ENCODE results near the gene ISCA2.
"Not testable (repeated sequence)": the region's sequence is repeated elsewhere in the genome, so short reads cannot be mapped to it uniquely, and the experiment has no call there.

ISCA2 gene

DNA sequence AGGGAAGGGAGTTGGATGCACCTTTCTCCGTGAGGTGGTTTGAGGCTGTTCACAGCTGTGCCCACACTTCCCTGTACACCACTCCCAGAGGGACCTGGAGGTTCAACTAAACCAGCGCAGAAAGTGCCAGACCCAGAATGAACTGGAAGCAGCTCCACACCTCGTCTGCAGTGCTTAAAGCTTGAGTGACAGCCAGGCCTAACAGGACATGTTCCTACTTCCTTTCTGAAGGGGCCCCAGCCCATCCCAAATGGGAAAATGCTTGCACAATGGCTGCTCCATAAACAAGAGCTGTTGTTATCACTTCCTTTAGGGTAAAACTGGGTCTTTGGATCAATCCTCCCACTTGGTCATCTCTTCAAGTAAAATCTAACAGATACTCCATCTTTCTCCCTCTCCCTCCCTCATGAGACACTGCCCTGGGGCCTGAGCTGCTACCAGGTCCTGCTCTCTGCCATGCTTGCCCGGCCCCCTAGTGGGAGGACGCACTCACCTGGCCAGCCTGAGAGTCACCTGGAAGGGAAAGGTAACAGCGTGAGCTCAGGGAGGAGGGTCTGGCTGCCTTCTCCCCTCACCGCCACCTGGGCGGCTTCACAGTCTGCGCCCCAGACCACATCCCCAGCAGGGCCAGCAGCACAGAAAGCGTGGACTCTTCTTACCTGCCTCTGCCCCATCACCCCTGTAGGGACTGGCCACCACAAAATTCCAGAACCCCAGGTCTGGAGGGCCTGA is 33.5 kb downstream of the ISCA2 start:
- in situ Hi-C loops (cut with MboI; ENCODE audit: low sequenced_read_pairs): no loop called here

DNA sequence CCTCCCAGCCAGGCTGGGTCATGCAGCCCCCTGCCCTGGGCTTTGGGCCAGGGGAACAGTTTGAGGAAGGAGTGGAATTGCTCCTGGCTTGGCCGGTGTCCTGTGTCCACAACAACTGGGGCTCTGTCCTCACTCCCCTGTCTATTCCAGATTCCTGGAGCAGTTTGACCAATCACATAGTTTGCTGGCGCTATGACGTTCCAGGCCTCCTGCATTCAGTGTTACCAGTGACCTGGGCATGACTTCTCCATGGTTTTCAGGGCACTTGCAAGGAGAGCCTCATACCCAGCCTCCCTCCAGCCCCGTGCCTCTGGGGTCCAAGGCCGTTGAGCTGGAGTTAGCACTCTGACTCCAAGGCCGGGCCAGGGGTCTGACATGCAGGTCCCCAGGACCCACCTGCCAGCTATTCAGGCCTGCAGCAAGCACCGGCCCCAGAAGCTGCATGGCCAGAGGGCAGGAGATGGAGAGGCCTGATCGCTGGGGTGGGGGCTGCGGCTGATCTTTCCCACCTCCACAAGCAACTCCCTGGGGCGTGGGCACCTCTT is 34.2 kb downstream of the ISCA2 start:
- in situ Hi-C loops (cut with MboI; ENCODE audit: low sequenced_read_pairs): no loop called here

DNA sequence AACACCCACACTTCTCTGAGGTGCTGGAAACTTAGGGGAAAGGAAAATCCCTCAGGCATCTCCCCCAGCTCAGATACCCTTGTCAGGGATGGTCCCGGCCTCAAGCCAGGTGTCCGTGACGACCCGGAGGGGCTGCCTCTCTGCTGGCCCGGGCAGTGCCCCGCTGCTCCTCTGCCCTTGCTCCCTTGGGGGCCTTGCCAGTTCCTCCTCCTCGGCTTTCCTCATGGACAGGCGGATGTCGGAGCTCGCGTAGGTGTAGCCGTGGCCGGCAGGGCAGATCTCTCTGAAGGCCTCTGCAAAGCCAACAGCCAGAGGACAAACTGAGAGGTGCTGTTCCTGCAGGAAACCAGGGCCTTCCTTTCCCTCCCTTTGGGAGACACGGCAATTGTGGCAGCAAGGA is 34.8 kb downstream of the ISCA2 start:
- in situ Hi-C loops (cut with MboI; ENCODE audit: low sequenced_read_pairs): no loop called here

DNA sequence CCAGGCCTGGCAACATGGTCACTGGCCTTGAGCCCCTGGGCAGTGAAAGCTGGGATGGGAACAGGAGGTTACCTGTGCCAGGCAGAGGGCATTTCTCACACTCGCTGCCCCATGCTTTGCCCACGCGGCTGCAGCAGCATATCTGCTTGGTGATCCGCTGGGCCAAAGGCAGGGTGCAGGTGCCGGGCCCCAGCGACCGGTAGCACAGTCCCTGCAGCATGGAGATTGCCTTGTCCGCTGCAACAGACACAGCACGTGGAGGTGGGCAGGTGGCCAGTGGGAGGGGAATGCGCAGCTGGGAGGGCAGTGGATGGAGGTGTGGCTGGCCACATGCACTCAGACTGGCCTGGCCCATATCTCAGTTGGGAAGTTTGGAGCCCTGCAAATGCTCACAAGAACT is 35.3 kb downstream of the ISCA2 start:
- in situ Hi-C loops (cut with MboI; ENCODE audit: low sequenced_read_pairs): no loop called here

DNA sequence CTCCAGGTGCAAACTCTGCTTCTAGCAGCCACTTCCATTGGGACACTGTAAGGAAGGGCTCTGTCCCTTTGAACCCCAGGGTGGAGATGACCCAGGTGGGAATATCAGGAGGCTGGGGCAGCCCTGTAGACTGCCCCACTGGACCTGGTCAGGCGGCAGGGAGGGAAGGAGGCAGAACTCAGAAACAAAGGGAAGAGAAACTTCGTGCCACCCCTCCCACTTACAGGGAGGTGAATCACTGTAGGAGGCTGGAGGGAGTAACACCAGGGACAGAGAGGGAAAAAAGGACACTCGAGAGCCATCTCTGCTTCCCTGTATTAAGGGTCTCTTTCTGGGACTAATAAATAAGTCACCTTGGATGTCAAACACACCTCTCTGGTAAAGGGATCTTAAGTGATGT is 37.4 kb downstream of the ISCA2 start:
- in situ Hi-C loops (cut with MboI; ENCODE audit: low sequenced_read_pairs): no loop called here

DNA sequence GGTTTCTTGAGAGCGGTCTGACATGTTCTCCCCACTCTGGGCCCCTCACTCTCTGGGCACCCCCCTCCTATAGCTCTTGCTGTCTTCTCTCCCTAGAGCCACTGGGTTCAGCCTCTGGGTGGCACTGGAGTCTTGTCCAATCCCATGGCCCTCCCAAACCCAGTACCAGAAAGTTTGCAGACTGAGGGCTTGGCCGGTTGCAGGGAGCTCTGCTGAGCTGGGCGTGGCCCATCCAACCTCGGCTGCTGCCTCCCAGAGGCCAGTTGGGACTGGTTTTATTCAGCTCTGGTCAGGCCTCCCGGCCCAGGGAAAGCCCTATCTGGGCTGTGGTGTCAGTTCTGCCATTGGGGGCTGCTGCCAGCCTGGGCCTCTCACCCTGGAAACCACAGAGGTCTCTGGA is 37.9 kb downstream of the ISCA2 start:
- in situ Hi-C loops (cut with MboI; ENCODE audit: low sequenced_read_pairs): no loop called here

DNA sequence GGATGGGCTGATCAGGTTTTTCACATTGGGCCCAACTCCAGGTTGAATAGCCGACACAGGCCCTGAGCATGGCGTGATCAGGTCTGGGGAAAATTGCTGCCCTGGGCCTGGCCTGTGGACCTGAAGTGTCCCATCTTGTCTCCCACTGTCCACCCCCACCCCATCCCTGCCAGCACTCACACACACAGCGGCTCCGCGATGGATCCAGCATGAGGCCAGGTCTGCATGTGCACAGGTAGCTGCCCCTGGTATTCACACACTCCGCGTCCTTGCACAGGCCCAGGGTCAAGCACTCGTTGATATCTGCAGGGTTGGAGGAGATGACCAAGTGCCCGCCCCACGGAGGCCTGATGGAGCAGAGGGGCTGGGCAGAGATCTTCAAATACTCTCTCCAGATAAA is 38.7 kb downstream of the ISCA2 start:
- in situ Hi-C loops (cut with MboI; ENCODE audit: low sequenced_read_pairs): no loop called here

DNA sequence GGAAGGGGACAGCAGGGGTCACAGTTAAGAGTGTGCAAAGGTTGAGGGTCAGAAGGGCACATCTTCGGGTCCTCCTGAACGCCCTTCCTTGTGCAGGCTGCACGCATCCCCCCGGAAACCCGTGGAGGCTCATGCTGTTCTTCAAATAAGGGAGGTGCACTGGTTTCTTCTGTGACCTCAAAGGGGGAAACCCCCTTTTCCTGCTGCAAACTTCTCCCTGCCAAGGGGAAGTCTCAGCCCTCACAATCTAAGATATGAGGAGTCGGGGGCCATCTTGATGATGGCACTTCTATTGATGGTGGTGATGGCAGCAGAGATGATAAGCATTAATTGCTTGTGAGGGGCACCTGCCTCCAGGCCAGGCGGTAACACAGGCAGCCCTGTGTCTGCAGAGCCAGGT is 40.0 kb downstream of the ISCA2 start:
- in situ Hi-C loops (cut with MboI; ENCODE audit: low sequenced_read_pairs): no loop called here

DNA sequence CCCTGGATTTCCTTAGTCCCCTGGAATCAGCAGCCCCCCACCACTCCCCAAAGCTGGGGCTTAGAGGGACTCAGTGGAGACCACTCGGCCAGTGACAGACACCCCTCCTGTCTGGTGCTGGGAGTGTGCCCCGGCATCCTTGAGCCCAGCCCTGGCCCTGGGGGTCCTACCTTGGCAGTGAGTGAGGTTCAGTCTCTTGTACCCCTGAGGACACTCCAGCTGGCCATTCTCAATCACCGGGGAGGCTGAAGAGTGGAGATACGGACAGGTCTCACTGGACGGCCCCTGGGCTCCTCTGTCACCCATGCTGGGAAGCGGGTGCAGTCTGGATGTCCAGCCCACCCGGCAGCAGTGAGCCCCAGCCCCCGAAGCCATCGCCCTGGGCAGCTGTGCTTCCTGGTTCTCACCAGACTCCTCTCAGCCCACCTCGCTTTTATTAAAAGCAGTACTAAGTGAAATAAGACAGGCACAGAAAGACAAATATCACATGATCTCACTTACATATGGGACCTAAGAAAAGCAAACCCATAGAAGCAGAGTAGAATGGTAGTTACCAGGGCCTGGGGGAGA is 42.3 kb downstream of the ISCA2 start:
- in situ Hi-C loops (cut with MboI; ENCODE audit: low sequenced_read_pairs): no loop called here

DNA sequence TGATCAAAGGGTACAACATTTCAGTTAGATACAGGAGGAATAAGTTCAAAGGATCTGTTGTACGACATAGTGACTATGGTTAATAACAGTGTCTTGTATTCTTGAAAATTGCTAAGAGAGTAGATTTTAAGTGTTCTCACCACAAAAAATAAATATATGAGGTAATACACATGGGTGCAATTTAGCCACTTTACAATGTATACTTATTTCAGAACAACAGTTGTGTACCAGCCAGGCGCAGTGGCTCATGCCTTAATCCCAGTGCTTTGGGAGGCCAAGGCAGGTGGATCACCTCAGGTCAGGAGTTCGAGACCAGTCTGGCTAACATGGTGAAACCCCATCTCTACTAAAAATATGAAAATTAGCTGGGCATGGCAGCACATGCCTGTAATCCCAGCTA is 42.8 kb downstream of the ISCA2 start:
- in situ Hi-C loops (cut with MboI; ENCODE audit: low sequenced_read_pairs): not testable (repeated sequence)

DNA sequence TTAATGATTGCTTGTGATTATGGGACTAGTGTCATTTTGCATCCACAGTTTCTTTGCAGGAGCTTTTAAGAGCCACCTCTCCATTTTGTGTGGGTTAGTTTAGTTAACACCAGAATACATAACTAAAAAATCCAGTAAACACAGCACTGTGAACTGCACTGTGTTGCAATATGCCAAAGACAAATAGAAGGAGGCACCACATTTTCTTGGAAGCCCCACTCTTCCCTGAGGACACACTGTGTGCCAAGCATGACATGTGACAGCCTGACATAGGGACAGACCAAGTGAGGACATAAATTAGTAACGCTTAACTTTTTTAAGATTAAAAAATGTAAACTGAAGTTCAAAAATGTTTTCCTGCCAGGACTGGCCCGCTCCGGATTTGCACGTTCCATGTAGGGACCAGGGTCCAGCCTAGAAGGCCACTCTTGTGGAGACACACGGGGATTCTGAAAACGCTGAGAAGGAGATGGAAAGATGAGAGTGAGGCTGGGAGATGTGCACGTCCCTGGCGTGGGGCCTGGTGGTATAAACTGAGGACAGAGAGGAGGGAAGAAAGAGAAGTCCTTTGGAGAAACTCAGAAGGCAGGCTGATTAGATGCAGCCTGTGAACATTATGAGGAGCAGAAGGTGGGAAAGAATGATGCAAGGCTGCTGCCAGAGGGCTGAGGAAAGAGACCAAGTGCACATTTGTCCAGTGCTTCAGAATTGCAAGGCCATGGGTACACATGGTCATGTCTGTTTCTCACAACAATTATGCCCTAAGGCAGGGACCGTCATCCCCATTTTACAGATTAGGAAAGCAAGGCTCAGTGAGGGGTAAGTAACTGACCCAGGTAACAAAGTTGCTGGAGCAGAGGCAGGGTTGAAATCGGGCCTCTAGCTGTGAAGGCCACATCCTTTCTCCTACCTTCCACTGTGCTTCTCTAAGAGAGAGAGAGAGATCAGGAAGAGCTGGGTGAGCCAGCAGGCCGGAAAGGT is 45.1 kb downstream of the ISCA2 start:
- in situ Hi-C loops (cut with MboI; ENCODE audit: low sequenced_read_pairs): no loop called here

DNA sequence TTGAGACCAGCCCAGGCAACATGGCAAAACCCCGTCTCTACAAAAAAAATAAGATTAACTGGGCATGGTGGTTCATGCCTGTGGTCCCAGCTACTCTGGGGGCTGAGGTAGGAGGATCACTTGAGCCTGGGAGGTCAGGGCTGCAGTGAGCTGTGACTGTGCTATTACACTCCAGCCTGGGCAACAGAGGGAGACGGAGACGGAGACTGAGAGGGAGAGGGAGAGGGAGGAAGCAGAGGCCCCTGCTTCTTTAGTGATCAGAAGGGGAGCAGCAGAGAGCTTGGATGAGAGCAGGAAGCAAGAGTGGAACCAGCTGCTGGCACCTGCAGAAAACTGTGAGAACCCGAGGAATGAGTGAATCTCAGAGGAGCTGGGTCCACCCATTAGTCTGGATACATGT is 45.9 kb downstream of the ISCA2 start:
- in situ Hi-C loops (cut with MboI; ENCODE audit: low sequenced_read_pairs): no loop called here

DNA sequence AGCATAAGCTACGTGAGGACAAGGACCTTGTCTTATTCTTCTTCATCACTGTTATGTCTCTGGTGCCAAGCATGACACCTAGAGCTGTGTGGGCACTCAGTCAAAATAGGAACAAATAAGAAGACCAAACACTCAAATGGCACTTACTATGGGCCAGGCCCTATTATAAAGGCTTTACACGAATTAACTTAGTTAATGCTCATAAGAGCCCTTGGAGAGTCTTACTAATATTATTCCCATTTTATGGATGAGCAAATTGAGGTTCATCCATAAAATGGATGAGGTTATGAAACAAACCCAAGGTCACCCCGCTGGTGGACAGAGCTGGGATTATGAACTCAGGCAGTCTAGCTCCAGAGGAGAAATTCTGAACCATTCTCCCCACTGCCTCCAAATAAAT is 47.7 kb downstream of the ISCA2 start:
- in situ Hi-C loops (cut with MboI; ENCODE audit: low sequenced_read_pairs): no loop called here

DNA sequence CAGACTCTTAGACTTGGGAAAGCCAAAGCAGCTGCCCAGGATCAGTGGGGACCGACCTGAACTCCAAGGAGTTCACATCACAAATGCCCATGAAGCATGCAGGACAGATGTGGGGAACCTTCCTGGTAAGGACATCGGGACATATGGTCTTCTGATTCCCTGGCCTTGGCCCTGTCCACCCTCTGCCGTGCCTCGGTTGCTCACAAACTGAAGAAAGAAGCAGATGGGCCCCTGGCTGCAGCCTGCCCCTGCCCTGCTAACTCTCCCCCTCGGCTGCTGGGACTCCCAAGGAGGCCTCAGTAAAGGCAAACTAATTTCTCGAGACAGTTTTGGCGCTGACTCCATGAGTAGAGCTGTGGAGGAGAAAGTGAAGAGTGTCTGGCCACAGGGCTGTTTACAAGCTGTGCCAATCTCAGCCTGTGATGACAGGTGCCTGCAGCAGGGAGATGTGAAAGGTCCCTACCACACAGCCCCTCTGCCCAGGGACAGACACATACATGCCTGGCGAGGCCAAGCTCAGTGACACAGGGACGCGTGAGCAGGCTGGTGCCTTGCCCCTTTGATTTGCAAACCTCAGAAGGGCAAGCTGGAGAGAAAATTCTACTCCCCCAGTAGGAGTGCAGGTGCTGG is 48.6 kb downstream of the ISCA2 start:
- in situ Hi-C loops (cut with MboI; ENCODE audit: low sequenced_read_pairs): no loop called here

DNA sequence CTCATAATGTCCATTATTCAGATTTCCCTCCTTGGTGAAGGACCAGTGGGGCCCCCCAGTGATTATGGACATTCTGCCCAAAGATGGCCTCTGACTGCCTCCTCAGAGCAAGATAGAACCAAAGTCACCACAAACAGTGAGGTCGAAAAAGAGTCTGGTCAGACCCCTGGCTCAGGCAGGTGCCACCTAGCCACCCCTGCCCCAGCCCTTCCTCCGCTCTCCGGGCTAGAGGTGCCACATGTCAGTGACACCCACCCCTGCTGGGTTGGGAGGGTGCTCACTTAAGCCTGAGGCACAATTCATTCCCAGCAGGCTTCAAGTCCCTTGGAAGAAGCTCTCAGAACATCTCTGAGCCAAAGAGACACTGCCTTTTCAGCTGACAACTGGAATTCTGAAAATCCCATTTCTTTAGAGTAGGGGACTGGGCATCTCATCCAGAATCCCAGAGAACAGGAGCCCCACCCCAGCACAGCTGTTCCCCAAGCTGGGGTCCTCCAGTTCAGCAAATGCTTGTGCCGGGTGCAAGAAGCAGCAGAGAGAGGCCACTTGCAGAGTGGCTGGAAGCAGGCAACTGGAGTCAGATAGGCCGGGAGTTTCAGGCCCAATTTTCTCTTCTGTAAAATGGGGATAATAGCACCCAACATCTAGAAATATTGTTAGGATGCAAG is 50.3 kb downstream of the ISCA2 start:
- in situ Hi-C loops (cut with MboI; ENCODE audit: low sequenced_read_pairs): no loop called here

DNA sequence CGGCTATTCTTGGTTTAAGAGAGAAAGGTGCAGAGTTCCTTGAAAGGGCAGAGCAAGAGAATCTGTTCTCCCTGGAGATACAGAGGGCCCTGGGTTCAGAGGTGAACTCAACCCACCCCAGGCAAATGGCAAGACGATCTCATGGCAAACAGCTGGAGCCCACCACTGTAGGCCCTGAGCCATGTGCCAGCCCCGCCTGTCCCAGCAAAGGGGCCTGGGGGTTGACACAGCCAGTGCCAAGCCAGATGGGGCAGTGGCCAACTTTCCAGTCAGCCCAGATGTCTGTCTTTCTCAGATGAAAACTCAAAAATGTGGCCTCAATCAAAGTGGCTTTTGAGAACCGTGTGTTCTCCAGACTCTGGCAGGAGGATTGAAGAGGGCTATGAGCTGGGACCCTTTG is 51.8 kb downstream of the ISCA2 start:
- in situ Hi-C loops (cut with MboI; ENCODE audit: low sequenced_read_pairs): no loop called here

DNA sequence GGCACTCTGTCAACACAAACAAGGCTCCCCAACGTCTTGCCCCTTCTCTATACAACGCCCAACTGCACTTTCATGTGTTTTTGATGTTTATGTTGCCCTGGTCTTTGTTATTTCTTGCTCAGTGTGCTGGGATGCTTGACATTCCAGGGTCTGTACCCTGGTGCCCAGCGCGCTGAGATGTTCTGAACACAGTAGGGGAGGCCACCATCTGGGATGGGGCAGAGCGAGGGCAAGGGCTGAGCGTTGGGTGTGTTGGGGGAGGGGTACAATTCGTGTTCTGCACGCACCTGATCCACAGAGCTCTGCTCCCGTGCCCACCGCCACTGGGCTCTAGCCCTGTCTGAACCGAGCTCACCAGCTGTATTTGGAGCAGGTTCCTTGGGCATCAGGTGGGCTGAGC is 52.9 kb downstream of the ISCA2 start:
- in situ Hi-C loops (cut with MboI; ENCODE audit: low sequenced_read_pairs): no loop called here

Data from HL-60/S4 treated with phorbol 12-myristate 13-acetate at 8.2 ng/mL for 4 days and 3 days (cell line).